Fibroblast of villous mesenchyme (primary cell): ENCODE results near the gene POLA2. TPM values are rescaled to one million over a fixed set of nuclear protein-coding genes. Genes with fewer than 3 reads are reported as not detected.
"Not testable (repeated sequence)": the region's sequence is repeated elsewhere in the genome, so short reads cannot be mapped to it uniquely, and the experiment has no call there.

Source experiments
- DNase-seq: peaks from one replicate; pipeline ENCODE4 v3.0.0-alpha.2; 2010; ENCODE audit warnings: low read depth
- H3K4me3 ChIP-seq: 2 replicates; pipeline ENCODE4 v1.5.1; 2011; ENCODE audit warnings: low read depth, mild to moderate bottlenecking, low read length
- total RNA-seq: library from RNA; depleted of rRNA; stranded (reverse); fragments of >200 nt; gene quantifications from 2 replicates; pipeline ENCODE4 v1.2.3, GENCODE V29; 2012
- TF ChIP-seq, protein P1 (sequence below): IDR thresholded peaks from 2 replicates; pipeline ENCODE4 v1.5.1; 2012; ENCODE audit warnings: low read depth, mild to moderate bottlenecking, low read length; ENCODE audit not compliant: insufficient read depth

POLA2 gene
- total RNA-seq, 1 donor = 12.1 TPM

DNA sequence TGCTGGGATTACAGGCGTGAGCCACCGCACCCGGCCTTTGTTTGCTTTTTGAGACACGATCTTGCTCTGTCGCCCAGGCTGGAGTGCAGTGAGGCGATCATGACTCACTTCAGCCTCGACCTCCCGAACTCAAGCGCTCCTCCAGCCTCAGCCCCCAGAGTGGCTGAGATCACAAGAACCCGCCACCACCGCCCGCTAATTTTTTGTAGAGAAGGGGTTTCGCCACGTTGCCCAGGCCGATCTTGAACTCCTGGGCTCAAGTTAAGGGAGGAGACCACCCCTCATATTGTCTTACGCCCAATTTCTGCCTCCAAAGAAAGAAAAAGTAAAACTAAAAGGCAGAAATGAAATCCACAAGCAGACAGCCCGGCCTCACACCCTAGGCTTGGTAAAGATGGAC, 1.5 kb upstream of the POLA2 start:
- no peak for DNase-seq
- TF ChIP-seq, protein P1, sequence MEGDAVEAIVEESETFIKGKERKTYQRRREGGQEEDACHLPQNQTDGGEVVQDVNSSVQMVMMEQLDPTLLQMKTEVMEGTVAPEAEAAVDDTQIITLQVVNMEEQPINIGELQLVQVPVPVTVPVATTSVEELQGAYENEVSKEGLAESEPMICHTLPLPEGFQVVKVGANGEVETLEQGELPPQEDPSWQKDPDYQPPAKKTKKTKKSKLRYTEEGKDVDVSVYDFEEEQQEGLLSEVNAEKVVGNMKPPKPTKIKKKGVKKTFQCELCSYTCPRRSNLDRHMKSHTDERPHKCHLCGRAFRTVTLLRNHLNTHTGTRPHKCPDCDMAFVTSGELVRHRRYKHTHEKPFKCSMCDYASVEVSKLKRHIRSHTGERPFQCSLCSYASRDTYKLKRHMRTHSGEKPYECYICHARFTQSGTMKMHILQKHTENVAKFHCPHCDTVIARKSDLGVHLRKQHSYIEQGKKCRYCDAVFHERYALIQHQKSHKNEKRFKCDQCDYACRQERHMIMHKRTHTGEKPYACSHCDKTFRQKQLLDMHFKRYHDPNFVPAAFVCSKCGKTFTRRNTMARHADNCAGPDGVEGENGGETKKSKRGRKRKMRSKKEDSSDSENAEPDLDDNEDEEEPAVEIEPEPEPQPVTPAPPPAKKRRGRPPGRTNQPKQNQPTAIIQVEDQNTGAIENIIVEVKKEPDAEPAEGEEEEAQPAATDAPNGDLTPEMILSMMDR = no peak
- H3K4me3 ChIP-seq = no peak overlapping the region

DNA sequence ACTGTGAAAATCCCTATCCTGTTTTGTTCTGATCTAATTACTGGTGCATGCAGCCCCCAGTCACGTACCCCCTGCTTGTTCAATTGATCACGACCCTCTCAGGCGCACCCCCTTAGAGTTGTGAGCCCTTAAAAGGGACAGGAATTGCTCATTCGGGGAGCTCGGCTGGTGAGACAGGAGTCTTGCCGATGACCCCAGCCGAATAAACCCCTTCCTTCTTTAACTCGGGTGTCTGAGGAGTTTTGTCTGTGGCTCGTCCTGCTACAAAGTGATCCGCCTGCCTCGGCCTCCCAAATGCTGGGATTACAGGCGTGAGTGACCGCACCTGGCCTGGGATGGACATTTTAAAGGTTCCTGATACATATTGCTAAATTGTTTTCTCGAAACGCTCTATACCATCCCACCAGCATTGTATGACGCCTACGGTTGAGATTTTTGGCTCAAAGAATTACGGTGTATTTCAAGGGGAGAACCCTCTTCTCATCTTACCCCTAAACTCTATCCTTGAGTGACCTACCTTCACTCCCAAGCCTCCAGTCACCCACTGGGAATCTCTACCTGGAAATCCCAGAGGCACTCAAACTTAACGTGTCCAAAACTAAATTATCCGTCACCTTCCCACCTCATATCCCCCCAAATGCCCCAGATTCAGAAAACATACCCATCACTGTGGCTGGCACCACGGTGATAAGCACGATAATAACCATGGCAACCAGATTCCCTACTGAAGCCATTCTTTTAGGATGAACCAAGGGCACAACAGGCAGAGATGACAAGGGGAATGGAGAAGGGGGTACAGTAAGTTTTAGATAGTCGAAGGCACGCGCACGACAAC, 789 bp upstream of the POLA2 start:
- TF ChIP-seq, protein P1 = no peak
- DNase-seq = no peak
- H3K4me3 ChIP-seq = peak overlapping the region; percentile 73

DNA sequence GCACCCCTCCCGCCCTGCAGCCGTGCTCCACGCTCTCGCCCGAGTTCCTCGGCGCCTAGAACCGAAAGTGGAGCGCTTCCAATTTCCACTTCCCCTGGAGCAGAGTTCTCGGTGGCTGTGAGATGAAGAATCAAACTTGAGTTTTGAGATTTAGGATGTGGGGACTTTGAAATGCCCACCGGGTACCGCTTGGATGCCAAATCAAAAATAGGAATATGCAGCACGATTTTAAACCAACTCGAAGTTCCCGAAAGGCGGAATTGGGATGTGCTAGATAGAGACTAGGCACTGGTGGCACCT, 569 bp downstream of the POLA2 start:
- TF ChIP-seq, protein P1 = no peak
- DNase-seq = peak; percentile 69
- peak overlapping the region; percentile 73 for H3K4me3 ChIP-seq

- no peak for DNase-seq
- TF ChIP-seq, protein P1 = no peak
- peak overlapping the region; percentile 73 for H3K4me3 ChIP-seq
These were observed 1.0 kb downstream of the POLA2 start for GRCh38 chr11:65262776-65263175.

GRCh38 chr11:65264747-65265146, 3.0 kb downstream of the POLA2 start:
- H3K4me3 ChIP-seq, DNase-seq: not testable (repeated sequence)

DNA sequence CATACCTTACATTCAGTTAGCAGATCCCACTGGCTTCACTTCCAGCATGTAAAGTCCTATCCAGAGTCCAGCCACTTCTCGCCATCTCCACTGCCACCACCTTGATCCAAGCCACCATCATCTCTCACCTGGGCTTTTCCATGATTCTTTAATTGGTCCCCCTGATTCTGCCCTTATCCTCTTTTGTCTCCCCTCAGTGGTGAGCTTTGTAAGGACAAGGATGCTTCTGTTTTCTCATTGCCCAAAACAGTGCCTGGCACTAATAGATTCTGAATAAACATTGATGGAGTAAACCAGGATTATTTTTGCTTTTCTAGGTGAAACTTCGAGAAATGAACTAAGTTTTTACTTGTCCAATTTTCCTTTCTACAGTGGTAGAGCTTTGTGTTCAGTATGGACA, 4.4 kb downstream of the POLA2 start:
- TF ChIP-seq, protein P1 = no peak
- no peak overlapping the region for H3K4me3 ChIP-seq
- no peak for DNase-seq

- TF ChIP-seq, protein P1 = peak; percentile 80
- no peak overlapping the region for H3K4me3 ChIP-seq
- peak; percentile 99 for DNase-seq
These were observed 13.2 kb downstream of the POLA2 start for GRCh38 chr11:65274735-65275682.
